NCI-H345 treated with DMSO at 0.1 percent for 48 hours (cell line): Measurements from ENCODE around the gene MMS19.

Source experiments
- DNase-seq: peaks from one replicate; lab custom pipeline; 2025; ENCODE audit not compliant: unreplicated experiment; lab: John Stamatoyannopoulos, UW

The MMS19 gene, protein sequence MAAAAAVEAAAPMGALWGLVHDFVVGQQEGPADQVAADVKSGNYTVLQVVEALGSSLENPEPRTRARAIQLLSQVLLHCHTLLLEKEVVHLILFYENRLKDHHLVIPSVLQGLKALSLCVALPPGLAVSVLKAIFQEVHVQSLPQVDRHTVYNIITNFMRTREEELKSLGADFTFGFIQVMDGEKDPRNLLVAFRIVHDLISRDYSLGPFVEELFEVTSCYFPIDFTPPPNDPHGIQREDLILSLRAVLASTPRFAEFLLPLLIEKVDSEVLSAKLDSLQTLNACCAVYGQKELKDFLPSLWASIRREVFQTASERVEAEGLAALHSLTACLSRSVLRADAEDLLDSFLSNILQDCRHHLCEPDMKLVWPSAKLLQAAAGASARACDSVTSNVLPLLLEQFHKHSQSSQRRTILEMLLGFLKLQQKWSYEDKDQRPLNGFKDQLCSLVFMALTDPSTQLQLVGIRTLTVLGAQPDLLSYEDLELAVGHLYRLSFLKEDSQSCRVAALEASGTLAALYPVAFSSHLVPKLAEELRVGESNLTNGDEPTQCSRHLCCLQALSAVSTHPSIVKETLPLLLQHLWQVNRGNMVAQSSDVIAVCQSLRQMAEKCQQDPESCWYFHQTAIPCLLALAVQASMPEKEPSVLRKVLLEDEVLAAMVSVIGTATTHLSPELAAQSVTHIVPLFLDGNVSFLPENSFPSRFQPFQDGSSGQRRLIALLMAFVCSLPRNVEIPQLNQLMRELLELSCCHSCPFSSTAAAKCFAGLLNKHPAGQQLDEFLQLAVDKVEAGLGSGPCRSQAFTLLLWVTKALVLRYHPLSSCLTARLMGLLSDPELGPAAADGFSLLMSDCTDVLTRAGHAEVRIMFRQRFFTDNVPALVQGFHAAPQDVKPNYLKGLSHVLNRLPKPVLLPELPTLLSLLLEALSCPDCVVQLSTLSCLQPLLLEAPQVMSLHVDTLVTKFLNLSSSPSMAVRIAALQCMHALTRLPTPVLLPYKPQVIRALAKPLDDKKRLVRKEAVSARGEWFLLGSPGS

GRCh38 chr10:97498076-97498840 lies at the start of gene MMS19:
TSS of gene MMS19 (minus strand) at chr10:97498422. CDS start at chr10:97498384, 38 bp downstream.
- peak; percentile 97 for DNase-seq

DNA sequence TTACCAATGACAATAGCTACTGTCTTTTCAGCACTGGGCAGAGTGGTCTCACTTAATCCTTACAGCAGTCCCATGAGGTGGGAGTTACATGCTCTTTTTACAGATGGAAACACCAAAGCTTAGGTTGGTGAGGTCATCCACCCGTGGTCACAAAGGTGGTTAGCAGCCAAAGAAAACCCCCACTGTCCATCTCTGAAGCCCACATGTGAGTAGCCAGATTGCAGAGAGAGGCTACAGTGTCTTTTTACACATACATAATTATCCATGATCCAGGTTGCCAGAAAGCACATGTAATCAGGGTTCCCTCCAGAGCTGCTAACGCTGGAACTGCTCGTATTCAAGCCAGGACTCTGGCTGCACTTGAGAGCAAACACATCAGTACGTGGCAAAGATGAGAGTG lies 49.7 kb upstream of the MMS19 start:
- DNase-seq, result no peak

GRCh38 chr10:97547271-97547600 lies 49.0 kb upstream of the MMS19 start:
- DNase-seq, result no peak

DNA sequence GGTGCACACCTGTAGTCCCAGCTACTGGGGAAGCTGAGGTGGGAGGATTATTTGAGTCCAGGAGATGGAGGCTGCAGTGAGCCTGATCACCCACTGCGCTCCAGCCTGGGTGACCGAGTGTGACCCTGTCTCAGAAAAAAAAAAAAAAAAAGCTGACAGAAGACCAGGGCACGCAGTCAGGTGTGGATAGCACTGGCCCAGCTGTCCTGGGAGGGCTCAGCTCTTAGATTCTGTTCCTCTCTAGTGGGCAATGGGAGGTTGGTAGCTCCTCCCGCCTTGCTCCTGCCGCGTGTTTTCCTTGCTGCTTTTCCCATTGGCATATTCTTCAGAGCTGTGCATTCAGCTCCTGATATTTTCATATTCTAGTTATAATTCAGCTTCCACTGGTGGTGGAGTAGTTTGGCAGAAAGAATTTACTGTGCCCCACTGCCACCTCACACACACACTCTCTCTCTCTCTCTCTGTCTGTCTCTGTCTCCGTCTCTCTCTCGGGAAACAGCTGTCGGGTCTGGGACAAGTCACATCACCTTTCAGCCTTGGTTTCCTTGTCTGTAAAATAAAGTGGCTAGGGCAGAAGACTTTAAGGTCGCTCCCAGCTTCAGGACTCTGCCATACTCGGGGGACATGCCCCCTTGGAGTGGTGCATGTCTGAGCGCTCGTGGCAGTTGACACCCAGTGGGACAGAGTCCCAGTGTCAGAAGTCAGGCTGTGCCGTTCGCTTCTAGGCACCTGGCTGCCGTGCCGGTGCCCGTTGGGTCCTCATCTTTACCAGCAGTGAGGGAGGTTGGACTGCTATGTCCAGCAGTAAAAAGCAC lies 48.4 kb upstream of the MMS19 start:
- DNase-seq, result no peak

DNA sequence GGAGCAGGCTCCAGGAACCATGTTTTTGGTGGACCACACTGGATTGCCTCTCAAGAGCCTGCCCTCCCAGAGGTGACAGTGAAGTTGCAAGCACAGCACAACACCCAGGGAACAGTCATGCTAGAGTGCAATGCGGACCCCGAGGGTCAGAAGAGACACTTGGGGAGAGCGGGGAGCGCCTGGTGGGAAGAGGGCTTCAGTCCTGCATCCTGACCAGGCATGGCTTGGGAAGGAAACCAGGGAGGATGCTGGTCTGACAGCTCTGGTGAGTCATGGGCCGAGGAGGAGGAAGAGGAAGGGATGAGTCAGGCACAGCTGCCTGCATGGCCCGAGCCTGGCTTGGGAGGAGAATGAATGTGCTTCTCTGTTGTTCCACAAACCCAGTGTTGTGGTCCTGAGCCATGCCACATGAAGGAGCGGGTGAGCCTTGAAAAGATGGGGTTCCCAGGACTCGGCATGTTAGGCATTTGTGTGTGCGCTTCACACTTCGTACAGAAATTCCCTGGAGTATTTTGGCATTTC lies 44.9 kb upstream of the MMS19 start:
- DNase-seq, result no peak

- DNase-seq, result no peak
Observed at GRCh38 chr10:97542169-97543024, 44.2 kb upstream of the MMS19 start.

DNA sequence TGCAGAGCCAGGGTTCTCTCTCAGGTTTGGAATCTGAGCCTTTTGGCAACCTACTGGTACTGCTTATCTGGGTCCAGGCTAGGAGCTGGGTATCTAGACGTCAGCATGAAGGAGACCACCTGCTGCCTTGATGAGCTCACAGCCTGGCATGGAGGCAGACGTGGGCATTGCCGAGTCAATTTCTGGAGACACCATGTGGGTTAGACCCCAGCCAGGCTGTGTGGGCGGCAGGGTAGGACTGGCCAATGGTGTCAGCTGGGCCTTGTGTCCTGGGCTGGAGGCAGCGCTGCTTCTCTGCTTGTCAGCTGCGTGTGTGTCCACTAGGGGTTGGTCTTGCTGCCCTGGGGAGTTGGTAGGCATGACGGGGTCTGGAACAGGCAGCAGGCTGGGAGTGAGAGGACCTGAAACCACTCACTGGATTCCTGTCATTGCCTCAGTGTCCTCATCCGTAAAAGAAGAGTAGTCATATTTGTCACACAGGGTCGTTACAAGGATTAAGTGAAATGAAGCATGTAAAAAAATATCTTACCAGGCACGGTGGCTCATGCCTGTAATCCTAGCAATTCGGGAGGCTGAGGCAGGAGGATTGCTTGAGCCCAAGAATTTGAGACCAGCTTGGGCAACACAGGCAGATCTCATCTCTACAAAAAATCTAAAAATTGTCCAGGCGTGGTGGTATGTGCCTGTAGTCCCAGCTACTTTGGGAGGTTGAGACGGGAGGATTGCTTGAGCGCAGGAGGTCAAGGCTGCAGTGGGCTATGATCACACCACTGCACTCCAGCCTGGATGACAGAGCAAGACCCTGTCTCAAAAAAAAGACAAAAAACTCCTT lies 42.7 kb upstream of the MMS19 start:
- no peak for DNase-seq

GRCh38 chr10:97539523-97540200 lies 41.4 kb upstream of the MMS19 start:
- no peak for DNase-seq

DNA sequence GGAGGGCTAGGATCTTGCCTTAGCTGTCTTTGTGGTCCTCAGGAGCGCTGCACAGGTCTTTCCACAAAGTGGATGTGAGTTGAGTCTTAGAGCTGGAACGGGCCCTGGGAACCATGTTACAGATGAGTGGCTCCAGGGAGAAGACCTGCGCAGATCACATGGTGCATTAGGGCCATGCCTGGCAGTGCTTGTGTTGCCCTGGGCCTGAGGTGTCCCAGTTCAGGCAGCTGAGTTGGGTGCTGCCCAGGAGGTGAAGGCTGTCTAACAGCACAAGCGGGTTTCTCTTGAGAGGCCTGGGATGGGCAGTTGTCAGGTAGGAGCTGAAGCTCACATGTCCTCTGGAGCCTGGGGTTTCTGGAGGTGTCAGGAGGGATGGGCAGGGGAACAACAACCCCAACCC lies 40.6 kb upstream of the MMS19 start:
- no peak for DNase-seq

DNA sequence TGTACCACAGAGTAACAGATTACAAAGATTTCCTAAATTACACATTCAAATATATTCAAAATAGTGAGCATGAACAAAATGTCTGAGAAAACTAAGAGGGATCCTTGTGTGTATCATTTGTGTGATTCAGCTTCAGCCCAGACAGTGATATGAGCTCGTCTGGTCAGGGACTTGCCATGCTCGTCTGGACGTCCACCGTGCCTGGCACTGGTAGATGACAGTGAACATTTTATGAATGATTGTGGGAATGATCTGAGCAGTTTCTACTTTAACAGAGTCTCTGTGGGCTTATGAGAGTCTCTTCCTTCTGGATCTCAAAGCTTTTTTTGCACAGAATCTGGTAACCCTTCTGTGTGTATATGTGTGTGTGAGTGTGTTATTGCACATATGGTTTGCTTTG lies 40.2 kb upstream of the MMS19 start:
- no peak for DNase-seq

DNA sequence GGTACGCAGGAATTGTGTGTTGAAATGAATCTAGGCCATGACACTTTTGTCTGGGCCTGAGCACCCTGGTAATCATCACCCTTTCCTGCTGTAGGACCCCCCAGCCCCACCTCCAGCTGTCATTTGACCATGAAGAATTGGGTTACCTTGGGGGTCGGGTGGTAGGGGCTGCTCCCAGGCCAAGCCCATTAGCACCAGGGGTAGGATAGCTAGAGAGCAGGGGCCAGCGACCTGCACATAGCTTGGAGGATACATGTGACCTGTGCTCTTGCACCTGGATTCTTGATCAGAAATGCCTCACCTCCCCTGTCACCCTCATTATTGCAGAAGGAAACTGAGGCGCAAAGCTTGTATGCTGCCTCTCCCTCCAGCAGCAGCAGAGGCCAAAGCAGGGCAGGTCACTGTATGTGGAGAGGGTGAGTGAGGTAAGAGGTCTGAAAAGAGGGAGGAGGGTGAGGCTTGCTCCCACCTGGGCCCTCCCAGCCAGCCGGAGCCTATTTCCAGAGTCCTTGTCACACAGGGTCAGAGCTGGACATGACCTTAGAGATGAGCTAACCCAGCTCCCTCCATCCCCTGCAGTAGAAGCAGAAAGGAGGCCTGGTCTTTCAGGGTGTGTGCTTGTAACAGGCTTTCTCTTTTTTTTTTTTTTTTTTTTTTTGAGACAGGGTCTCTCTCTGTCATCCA lies 39.1 kb upstream of the MMS19 start:
- no peak for DNase-seq

- DNase-seq, result no peak
Observed at GRCh38 chr10:97534746-97535367, 36.6 kb upstream of the MMS19 start.

- no peak for DNase-seq
Observed at GRCh38 chr10:97533888-97534287, 35.7 kb upstream of the MMS19 start.

- DNase-seq, result no peak
Observed at GRCh38 chr10:97532935-97533671, 34.9 kb upstream of the MMS19 start.

- no peak for DNase-seq
Observed at GRCh38 chr10:97531401-97531986, 33.3 kb upstream of the MMS19 start.
